Activated CD8-positive, alpha-beta memory T cell treated with anti-CD3 and anti-CD28 coated beads for 36 hours (primary cell): ENCODE results near the gene CFAP91. TPM values are rescaled to one million over a fixed set of nuclear protein-coding genes. Genes with fewer than 3 reads are reported as not detected.
"Not testable (repeated sequence)": the region's sequence is repeated elsewhere in the genome, so short reads cannot be mapped to it uniquely, and the experiment has no call there.

Experiments
- CTCF ChIA-PET: fragments of 350-600 bp; sonication (Branson Sonifier 250); formaldehyde crosslinking; loops from one replicate; lab custom pipeline; 2021; ENCODE audit warnings: antibody characterized with exemption; lab: Charles Lee
- POLR2A ChIA-PET: fragments of 350-600 bp; sonication (Branson Sonifier 250); formaldehyde crosslinking; loops from one replicate; lab custom pipeline; 2021; ENCODE audit warnings: antibody characterized with exemption; lab: Charles Lee
- total RNA-seq, 2 experiments: library from RNA; stranded (reverse); gene quantifications; one replicate each; pipeline ENCODE4 v1.2.3, GENCODE V29; 2021

The CFAP91 gene
- total RNA-seq, 2 experiments from 2014 or later, result 0.32 to 0.82 TPM

DNA sequence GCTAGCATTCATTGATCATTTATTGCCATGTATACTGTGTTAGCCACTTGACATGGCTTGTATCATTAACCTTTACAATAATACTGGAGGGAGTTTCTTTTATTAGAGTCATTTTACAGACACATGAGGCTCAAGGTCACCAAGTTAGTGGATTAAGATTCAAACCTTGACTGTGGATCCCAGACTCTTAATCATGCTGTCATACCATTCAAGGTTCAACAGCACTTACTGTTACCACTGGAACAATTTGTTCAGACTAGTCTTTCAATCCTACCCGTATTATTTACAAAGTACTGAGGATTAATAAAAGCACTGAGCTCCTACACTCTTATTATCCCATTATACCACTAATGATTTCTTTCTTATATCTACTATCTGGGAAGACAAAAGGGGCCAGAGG, 26.8 kb upstream of the CFAP91 start:
- ChIA-PET POLR2A (interaction anchor here (0.9 to 1.3 kb wide), 3 partner anchors 175 to 178 kb away, joined by 3 to 11 read pairs (median 4); partner anchors contain the start of gene TIMMDC1), CTCF (no interaction called here)

DNA sequence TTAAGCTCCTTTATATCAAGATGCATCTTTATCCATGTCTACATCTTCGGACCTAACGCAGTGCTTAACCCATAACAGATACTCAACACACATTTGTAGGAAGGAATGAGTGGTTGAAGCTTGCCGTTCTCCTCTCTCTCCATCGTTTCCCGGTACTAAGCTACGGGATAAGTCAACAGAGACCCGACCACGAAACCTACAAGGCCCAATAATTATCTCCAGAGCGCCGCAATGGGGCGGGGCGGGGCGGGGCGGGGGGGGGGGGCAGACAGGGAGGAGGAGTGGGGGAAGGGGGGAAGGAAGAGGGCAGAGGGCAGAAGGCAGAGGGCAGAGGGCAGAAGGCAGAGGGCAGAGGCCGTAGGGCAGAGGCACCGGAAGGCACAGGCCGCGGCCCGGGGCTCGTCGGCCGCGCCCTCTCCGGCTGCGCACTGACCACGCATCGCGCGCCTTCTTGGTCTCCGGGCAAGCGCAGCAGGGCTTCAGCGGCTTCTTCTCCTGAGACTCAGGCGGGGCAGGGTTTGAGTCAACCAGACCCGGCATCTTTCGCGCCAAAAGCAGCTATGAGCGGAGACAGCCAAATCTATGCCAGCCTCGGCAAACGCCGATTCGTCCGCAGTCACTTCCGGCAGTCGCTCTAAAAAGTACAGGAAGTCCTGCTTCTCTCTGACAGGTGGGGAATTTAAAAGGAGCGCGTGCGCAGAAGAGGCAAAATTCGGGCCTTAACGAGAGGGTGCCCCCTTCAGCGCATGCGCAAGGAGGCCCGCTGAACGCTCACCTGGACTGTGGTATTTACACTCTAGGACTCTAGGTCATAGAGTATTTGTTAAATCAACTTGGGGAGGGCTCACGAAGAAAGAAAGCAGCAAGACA, 25.8 kb upstream of the CFAP91 start, which contains the start of gene COX17:
Gene COX17, minus strand, starts transcription at position 636 of the 870 bp plus-strand sequence. Its CDS starts 96 bp downstream, at position 540.
- POLR2A ChIA-PET, result interaction anchor here (0.5 to 1.4 kb wide), 5 partner anchors 176 to 672 kb away, joined by 3 to 4 read pairs (median 3); partner anchors contain the start of genes LRRC58 and TIMMDC1
- CTCF ChIA-PET, result interaction anchor here (1.3 to 1.4 kb wide), 2 partner anchors 96 to 179 kb away, joined by 3 to 7 read pairs; partner anchors contain the start of gene TIMMDC1

DNA sequence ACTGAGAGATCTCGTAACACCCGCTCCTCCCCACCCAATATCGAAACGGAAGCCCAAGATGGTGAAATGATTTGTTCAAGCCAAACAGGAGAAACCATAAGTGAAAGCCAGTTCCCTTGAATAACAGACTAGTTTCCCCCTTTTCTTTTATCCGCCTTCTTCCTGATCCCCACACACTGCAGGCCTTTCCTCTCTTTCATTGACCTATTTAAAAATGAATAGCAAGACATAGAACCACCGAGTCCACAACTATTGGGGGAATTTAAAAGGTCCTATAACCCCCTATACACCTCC, 25.2 kb upstream of the CFAP91 start:
- CTCF ChIA-PET, result interaction anchor here (1.3 to 1.4 kb wide), 2 partner anchors 97 to 179 kb away, joined by 3 to 7 read pairs; partner anchors contain the start of gene TIMMDC1
- POLR2A ChIA-PET, result interaction anchor here (1.4 kb wide), 1 partner anchor 671 kb away, joined by 4 read pairs; the partner anchor contains the start of gene LRRC58

DNA sequence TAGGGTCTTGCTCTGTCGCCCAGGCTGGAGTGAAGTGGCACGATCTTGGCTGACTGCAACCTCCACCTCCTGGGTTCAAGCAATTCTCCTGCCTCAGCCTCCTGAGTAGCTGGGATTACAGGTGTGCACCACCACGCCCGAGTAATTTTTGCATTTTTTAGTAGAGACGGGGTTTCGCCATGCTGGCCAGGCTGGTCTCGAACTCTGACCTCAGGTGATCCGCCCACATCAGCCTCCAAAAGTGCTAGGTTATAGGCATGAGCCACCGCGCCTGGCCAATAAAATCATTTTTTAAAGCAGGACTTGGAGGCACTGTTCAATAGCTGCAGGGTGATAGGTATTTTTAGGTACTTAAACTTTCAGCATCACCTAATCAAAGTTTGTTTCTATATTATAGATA, 24.6 kb upstream of the CFAP91 start:
- CTCF ChIA-PET, POLR2A ChIA-PET: not testable (repeated sequence)

DNA sequence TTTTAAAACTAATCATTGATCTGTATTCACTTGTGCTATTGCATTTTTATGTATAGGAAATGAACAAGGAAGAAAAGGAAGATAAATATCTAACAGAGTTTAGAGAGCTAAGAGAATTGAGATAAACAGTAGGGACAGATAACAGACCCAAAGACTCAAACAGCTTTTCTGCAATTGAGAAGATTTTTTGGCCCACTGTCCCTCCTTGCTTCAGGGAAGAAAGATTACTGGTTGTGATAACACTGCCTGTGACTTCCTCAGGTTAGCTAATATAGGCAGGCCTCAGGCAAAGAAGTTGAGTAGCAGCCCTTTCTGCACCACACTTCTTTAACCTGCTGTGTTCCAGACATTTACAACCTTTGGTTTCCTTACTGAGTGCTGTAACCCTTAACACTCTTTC, 22.9 kb upstream of the CFAP91 start:
- ChIA-PET CTCF (no interaction called here), POLR2A (no interaction called here)

DNA sequence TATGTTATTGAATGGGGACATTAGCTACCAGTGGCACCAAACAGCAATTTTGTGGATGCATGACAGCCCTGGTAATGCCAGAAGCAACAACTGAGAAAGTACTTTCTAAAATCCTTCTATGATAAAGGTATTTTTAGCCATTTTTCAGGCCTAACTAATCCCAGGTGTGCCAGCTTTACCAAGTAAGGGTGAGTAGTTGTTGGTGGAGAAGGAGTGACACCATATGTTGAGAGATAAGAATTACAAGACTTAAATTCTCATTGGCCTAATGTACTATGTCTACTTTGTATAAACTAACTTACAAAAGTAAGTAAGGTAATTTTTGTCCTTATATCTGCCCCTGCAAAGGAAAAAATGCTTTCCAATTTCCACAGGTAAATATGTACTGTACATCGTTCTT, 21.5 kb upstream of the CFAP91 start:
- POLR2A ChIA-PET, result no interaction called here
- CTCF ChIA-PET, result interaction anchor here (1.7 kb wide), 1 partner anchor 9 kb away, joined by 6 read pairs; no protein-coding TSS in a partner anchor

DNA sequence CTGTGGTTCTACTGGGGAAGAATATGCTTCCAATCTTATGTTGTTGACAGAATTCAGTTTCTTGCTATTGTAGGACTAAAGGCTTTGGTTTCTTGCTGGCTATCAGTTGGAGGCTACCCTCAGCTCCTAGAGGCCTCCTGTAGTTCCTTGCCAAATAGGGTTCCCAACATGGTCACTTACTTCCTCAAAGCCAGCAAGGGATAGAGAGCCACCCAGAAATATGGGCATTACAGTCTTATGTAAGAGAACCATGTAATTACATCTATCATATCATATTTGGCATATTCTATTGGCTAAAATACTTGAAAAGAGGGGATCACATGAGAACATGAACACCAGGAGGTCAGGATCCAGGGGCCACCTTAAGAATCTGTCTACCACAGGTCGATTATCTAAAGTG, 19.4 kb upstream of the CFAP91 start:
- POLR2A ChIA-PET, result no interaction called here
- CTCF ChIA-PET, result interaction anchor here (0.7 kb wide), 1 partner anchor 13 kb away, joined by 3 read pairs; no protein-coding TSS in a partner anchor

DNA sequence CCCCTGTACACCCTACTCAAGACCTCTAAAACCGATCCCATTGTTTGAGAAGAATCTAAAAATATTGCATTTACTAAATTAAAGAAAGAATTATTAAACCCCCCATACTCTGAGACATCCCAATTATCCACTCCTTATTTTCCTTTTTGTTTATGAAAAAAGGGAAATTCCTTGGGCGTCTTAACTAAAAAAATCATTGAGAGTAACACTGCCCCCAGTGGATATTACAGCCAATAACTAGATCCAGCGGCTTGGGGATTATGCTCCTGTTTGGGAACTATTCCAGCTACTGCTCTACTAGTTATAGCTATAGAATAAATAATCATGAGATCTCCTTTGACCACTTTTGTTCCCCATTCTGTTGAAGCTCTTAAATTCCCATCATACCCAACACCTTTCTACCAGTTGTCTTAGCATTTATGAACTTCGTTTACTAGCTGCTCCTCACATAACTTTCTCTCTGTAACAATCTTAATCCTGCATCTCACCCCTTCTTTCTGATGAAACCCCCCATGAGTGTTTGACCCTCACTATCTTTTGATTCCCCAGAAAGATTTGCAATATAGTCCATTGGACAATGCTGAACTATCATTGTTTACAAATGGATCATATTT, 12.7 kb upstream of the CFAP91 start:
- ChIA-PET POLR2A (no interaction called here), CTCF (interaction anchor here (0.7 to 1.8 kb wide), 3 partner anchors 9 to 515 kb away, joined by 3 to 6 read pairs (median 4); no protein-coding TSS in a partner anchor)

DNA sequence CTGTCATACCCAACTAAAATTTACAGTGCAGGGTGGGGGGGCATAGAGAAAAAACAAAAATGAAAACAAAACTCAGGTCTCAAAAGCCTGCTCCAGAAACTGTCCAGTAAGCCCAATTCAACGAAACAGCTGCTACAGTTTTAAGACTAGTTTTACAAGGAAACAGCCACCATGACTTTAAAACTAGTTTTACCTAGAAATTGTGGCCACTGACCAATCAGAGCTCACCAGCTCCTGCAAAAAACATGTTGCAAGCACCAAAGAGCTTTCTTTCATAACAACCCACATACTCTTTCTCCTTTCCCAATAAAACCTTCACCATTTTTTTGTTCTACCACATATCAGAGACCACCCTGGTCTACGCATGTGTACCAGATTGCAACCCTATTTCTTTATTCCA, 7.3 kb upstream of the CFAP91 start:
- ChIA-PET CTCF (no interaction called here), POLR2A (no interaction called here)

DNA sequence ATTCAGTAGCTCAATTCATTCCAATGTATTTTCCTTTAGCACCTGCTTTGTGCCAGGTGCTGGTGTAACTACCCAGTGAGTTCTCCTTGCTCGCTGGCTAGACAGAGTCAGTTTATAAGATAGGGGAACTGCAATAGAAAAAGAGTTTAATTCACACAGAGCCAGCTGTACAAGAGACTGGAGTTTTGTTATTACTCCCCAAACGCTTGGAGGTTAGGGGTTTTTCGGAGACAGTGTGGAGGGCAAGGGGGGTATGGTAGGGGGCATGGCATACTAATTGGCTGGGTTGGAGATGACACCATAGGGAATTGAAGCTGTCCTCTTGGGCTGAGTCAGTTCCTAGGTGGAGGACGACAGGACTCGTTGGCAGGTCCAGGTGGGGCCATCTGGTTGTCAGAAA, 5.4 kb upstream of the CFAP91 start:
- CTCF ChIA-PET, result no interaction called here
- POLR2A ChIA-PET, result no interaction called here

DNA sequence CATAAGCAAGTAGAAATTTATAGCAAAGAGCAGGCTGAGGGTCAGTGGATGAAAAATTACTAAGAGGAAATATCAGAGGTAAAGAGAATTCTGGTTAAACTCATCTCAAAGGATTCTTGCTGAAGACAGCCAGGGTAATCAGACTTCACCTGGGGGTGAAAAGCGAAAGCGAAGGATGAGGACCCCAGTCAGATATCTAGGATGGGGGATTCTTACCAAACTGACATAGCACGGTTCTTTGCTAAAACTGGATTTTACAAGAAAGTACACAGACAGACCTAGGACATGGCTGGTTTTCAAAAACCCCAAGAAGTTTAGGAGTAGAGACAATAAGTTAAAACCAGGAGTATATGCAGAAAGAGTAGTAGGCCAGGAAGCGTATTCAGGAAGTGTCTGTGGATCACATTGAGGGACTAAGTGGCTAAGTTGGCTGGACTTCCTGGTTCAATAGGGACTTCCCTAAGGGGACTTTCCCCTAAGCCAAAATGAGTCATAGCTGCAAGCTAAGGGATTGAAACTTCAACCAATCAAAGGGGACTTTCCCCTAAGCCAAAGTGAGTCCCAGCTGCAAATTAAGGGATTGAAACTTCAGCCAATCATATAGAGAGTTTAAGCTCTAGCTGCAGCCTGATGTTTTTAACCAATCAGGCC, 2.4 kb upstream of the CFAP91 start:
- CTCF ChIA-PET, result interaction anchor here (1.1 kb wide), 1 partner anchor 666 kb away, joined by 3 read pairs; the partner anchor contains the start of gene IGSF11
- POLR2A ChIA-PET, result interaction anchor here (0.8 kb wide), 1 partner anchor 116 kb away, joined by 3 read pairs; no protein-coding TSS in a partner anchor

DNA sequence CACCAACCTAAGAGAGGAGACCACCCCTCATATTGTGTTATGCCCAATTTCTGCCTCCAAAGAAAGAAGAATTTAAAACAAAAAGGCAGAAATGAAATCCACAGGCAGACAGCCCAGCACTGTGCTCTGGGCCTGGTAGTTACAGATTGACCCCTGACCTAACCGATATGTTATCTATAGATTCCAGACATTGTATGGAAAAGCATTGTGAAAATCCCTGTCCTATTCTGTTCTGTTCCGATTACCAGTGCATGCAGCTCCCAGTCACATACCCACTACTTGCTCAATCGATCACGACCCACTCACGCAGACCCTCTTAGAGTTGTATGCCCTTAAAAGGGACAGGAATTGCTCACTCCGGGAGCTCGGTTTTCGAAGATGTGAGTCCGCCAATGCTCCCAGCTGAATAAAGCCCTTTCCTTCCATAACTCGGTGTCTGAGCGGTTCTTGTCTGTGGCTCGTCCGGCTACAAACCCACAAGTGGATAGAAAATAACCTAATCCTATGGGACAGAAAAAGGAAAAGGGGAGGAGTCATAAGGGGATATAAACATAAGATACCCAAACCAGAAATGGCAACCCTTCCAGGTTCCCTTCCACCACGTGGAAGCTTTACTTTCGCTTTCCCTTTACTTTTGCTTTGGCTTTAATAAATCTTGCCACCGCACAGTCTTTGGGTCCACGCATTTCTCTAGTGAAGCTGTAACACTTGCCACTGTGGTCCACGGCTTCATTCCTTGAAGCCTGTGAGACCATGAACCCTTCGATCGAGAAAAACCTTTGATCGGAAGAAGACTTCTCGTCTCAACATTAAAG, 1.7 kb upstream of the CFAP91 start:
- ChIA-PET CTCF (interaction anchor here (1.1 kb wide), 1 partner anchor 667 kb away, joined by 3 read pairs; the partner anchor contains the start of gene IGSF11), POLR2A (interaction anchor here (0.8 kb wide), 1 partner anchor 116 kb away, joined by 3 read pairs; no protein-coding TSS in a partner anchor)

DNA sequence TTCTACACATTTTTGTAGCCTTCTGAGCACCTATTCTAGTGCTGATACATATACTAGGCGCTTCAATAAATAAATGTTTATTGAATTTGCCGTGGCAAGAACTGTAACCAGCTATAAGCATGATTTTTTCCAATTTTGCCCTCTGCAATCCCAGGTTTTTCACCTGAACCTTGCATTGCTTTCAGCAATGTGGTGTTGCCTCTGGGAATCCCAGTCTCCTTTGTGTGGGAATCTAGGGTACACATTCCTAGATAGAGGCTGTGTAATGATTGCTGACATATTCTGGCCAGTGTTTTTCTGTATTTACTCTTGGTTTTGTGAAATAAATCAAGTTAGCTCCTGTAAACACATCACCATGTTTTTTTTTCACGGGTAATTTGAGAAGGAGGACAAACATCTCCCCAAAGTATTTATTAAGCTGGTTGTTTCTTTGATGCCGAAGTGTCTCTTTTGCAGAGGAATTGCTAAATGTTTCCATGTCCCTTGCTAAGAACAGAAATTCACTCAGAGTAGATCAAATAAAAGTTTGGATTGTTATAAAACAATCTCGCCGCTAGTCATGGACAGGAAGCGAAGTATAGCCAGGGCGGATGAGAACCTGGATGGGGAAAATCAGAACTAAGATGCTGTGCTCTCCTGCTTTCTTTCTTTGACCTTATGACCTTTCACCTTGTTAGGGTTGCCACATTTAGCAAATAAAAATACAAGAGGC, 1.2 kb downstream of the CFAP91 start:
- POLR2A ChIA-PET, result no interaction called here

DNA sequence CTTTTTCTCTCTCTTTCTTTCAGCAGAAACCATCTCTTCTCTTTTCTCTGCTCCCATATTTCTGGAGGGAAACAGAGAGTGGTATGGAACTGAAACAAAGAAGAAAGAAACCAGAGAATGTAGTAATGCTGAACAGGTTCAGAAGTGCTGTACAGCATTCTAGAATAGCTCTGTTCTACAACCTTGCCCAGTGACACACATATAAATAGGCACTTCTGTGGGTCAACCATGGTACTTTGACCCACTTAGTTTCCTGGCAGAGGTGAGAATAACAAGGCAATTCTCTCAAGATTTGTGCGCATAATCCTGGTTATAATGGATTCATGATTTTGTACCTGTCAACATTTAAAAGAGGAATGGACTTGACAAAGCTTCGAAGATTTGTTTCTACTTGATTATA, 12.3 kb downstream of the CFAP91 start:
- POLR2A ChIA-PET, result no interaction called here
- CTCF ChIA-PET, result no interaction called here

More for the DNA sequence above, 1.2 kb downstream of the CFAP91 start:
- CTCF ChIA-PET, result no interaction called here

DNA sequence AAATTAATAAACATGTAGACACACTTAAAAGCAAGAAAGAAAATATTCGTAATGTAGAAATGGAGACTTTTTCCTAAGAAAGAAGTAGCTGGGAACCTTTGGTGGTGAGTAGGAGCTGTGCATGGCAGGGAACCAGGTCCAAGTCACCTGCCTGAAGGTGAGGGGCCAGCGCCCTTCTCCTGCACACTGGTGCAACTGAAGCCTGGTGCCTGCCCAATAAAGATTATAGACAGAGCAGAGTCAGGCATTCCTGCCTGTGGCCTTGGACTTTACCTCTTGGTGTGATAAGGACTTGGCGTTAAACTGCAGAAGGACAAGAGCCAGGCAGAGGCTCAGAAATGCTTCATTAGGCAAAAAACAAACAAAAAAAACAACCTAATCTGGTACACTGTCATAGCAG, 14.2 kb downstream of the CFAP91 start:
- ChIA-PET CTCF (no interaction called here), POLR2A (no interaction called here)

DNA sequence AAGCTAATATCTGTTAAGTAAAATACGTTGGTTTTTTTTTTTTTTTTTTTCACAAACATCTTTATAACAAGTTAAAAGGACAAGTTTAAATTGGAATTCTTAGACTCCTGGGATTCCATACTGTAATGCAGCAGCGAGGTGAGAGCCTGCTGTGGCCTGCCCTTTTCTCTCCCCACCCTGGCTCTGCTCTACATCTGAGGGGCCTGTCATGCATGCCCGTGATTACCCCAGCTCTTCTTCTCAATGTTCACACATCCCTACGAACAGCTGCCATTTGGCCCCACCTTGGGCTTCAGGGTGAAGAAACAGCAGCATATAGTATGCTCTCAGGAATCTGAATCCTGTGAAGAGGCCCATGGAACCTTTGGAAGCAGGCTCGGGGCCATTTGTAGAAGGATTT, 14.7 kb downstream of the CFAP91 start:
- ChIA-PET POLR2A (no interaction called here), CTCF (no interaction called here)

DNA sequence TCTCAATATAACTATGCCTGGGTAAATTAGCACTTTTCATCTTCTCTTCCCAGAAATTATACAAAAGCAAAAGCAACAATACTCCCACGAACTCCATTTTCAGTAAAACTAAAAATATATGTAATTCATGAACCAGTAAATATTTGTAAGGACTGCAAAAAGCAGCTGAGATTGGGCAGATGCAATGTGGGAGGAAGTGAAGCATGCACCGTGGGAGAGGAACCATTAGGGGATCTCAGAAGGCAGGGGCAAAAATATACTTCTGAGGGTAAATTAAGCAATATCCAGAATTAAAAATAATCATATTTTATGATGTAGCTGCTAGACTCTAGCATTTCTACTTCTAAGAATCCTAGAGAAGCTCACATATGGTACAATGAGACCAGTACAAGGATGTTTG, 20.2 kb downstream of the CFAP91 start:
- ChIA-PET POLR2A (no interaction called here), CTCF (no interaction called here)

DNA sequence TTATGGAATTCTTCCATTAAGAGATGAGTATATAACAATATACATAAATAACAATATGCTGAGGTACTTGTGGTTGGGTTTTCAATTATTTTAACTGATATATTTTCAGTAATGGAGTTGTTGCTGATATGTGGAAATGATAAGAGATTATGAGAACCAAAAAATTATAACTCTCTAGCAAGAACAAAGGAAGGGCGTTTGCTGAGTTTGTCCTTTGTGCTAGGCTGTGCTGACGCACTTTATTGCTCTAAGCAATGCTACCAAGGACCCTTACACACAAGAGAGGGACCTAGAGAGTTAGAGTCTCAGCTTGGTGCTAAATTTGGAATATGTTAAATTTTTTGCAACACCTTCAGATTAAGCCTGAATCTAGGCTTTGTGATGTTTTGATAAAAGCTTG, 24.1 kb downstream of the CFAP91 start:
- ChIA-PET CTCF (no interaction called here), POLR2A (no interaction called here)
